Adrenal gland (tissue), 12 donors: ENCODE data around the gene TLCD1. TPM values are rescaled to one million over a fixed set of nuclear protein-coding genes. Genes with fewer than 3 reads are reported as not detected.

Experiments used
- DNase-seq, 7 donors: peaks; one replicate each; pipeline ENCODE4 v3.0.0-alpha.2; 2019 to 2020
- H3K27ac ChIP-seq, 5 donors: fragments of 200-600 bp; sonication (generic) in 4 of 5; 1 replicate in 3 of 5; 2 replicates in 2 of 5; pipeline versions ENCODE4 v1.5.1 to v1.8.0; 2016 to 2020; ENCODE audit warnings: mild to moderate bottlenecking in 1 of 5
- H3K27me3 ChIP-seq: fragments of 200-600 bp; 2 replicates; pipeline ENCODE4 v1.8.0; 2021
- H3K36me3 ChIP-seq, 2 donors: fragments of 200-600 bp; replicated peaks in 1 of 2; 1 replicate in 1 of 2; 2 replicates in 1 of 2; pipeline versions ENCODE4 v1.5.1 to v1.8.0; 2018 to 2022
- H3K4me1 ChIP-seq, 2 donors: fragments of 200-600 bp; replicated peaks in 1 of 2; 1 replicate in 1 of 2; 2 replicates in 1 of 2; pipeline versions ENCODE4 v1.5.1 to v1.8.0; 2018 to 2021
- H3K4me3 ChIP-seq, 4 donors: fragments of 200-600 bp; sonication (generic) in 3 of 4; one replicate each; pipeline ENCODE4 v1.5.1; 2016 to 2018
- H3K9me3 ChIP-seq, 3 donors: fragments of 200-600 bp; sonication (generic) in 1 of 3; replicated peaks in 1 of 3; 1 replicate in 2 of 3; 2 replicates in 1 of 3; pipeline versions ENCODE4 v1.5.1 to v1.8.0; 2016 to 2021
- POLR2A ChIP-seq, 2 donors: fragments of 450-650 bp; IDR thresholded peaks; one replicate each; pipeline ENCODE4 v1.6.1; 2017; ENCODE audit warnings: antibody characterized with exemption in 2 of 2, mild to moderate bottlenecking in 2 of 2, moderate library complexity in 1 of 2
- WGBS, 4 donors: extraction: QIAGEN DNeasy Blood & Tissue Kit in 2 of 4; methylation state at CpG; one replicate each; pipeline versions ENCODE4 v1.1.5 to v1.1.7; 2013 to 2017; 5-methylcytosine and 5-hydroxymethylcytosine counted together
- intact Hi-C, 2 donors: fragments of 100-400 bp; cut with DNase I; formaldehyde crosslinking; loops; one replicate each; pipeline versions ENCODE4 v1.14.1 to v1.15.0; 2022 to 2023
- polyA plus RNA-seq, 3 donors: library from polyadenylated mRNA; stranded (reverse); fragments of 200-250 nt in 2 of 3; fragments of 350-450 nt in 1 of 3; fragmentation: Illumina TruSeq in 1 of 3; extraction: RNeasy Lipid Tissue Mini Kit (QIAGEN cat#74804) in 1 of 3; gene quantifications; one replicate each; pipeline ENCODE4 v1.2.3, GENCODE V29; 2013 to 2014
- total RNA-seq, 9 donors: library from RNA; depleted of rRNA in 4 of 9; stranded (reverse); fragments of >200 nt in 4 of 9; fragments of 120-200 nt in 1 of 9; fragmentation: NEBNext Ultra II Directional in 1 of 9; extraction: Animal tissue kit (Norgen Biotek cat#: 25700) in 1 of 9; gene quantifications; one replicate each; pipeline versions ENCODE4 v1.1.0 to v1.2.4, GENCODE V29; 2013 to 2023
- TF ChIP-seq, protein P1 (sequence below), 6 experiments: fragments of 450-650 bp in 4 of 6; fragments of 200-600 bp in 2 of 6; sonication (generic) in 1 of 6; IDR thresholded peaks; 1 replicate in 5 of 6; 2 replicates in 1 of 6; pipeline versions ENCODE4 v1.5.1 to v1.8.0; 2016 to 2021; ENCODE audit warnings: antibody characterized with exemption in 6 of 6, mild to moderate bottlenecking in 2 of 6, moderate library complexity in 1 of 6
- donor health status: healthy with polysubstance abuse.
- donor health status: Bipolar disorder and iron deficiency.
- donor health status: DM: yes; HTN: yes; CAD: no.
- donor health status: DM: no; HTN: no; CAD: no.
- donor health status: DM: no; HTN: no; CAD: no.
- donor health status: DM: yes; HTN: yes; CAD: no.

The TLCD1 gene
- total and polyA plus RNA-seq, 12 donors, result 0.52 to 18.8 (median 5.9) TPM

DNA sequence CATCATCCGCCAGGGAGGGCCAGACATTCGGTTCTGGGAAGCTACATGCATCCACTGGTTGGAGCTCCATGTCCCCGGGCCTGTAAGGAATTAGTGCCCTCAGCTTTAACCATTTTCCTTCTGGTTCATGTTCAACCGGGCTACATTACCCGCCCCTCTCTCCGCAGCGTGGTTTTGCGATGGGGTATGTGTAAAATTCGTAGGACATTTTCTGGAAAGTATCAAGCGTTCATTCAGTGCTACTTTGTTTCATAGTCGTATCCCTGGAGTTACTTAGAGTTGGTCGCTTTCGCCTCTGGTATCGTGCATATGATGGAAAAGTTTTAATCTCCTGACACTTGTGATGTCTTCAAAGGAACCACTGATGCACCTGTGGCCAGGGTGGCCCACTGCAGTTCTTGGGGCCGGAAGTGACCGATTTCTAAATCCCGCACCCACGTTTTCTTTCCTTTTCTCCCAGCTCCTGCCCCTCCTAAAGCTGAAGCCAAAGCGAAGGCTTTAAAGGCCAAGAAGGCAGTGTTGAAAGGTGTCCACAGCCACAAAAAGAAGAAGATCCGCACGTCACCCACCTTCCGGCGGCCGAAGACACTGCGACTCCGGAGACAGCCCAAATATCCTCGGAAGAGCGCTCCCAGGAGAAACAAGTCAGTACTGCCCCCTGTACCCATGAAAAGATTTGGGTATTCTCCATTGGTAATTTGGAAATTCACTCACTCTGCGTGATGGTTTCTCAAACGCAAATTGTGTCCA lies 5.6 kb downstream of the TLCD1 start:
- TF ChIP-seq POLR2A (IDR thresholded peaks at IDR 0.05), result peak in 1 of 2 donors; percentile 6
- TF ChIP-seq, protein P1, sequence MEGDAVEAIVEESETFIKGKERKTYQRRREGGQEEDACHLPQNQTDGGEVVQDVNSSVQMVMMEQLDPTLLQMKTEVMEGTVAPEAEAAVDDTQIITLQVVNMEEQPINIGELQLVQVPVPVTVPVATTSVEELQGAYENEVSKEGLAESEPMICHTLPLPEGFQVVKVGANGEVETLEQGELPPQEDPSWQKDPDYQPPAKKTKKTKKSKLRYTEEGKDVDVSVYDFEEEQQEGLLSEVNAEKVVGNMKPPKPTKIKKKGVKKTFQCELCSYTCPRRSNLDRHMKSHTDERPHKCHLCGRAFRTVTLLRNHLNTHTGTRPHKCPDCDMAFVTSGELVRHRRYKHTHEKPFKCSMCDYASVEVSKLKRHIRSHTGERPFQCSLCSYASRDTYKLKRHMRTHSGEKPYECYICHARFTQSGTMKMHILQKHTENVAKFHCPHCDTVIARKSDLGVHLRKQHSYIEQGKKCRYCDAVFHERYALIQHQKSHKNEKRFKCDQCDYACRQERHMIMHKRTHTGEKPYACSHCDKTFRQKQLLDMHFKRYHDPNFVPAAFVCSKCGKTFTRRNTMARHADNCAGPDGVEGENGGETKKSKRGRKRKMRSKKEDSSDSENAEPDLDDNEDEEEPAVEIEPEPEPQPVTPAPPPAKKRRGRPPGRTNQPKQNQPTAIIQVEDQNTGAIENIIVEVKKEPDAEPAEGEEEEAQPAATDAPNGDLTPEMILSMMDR (IDR thresholded peaks at IDR 0.05), result peak in 2 of 6 experiments; percentile 18 to 25
- H3K27ac ChIP-seq, result peak overlapping the region in 4 of 5 donors; percentile 78 to 95 (median 90)
- no peaks in the 10 kb centered on the region for H3K27me3 ChIP-seq
- H3K4me3 ChIP-seq, result peak overlapping the region; percentile 53 to 91 (median 76)
- WGBS, 4 donors, result 2 to 3% (median 3%) methylated on average over 18 to 29 of the region's 30 CpGs
- H3K4me1 ChIP-seq, result peaks cover 39 to 56% of the 10 kb centered on the region in 2 donors
- intact Hi-C loops, result no loop called here
- DNase-seq, result no peak
- H3K36me3 ChIP-seq, result peaks cover 0 to 40% of the 10 kb centered on the region in 2 donors
- H3K9me3 ChIP-seq, result no peaks in the 10 kb centered on the region

DNA sequence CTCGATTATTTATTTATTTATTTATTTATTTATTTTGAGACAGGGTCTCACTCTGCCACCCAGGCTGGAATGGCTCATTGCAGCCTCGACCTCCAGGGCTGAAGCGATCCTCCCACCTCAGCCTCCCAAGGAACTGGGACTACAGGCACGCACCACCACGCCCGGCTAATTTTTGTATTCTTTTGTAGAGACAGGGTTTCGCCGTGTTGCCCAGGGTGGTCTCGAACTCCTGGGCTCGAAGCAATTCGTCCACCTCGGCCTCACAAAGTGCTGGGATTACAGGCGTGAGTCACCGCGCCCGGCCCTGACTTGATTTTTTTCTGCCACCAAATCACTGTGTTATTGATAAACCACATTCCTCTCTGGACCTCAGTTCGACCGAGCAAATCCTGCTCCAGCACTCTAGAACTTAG lies 7.0 kb downstream of the TLCD1 start:
- Histone ChIP-seq H3K36me3 (peaks cover 0 to 47% of the 10 kb centered on the region in 2 donors), H3K4me3 (peak overlapping the region in 2 of 4 donors; percentile 82 to 91), H3K4me1 (peaks cover 37 to 51% of the 10 kb centered on the region in 2 donors), H3K9me3 (no peaks in the 10 kb centered on the region), H3K27ac (peak overlapping the region; percentile 78 to 95 (median 92)), H3K27me3 (no peaks in the 10 kb centered on the region)
- intact Hi-C loops, result no loop called here
- 23 to 32% (median 31%) methylated on average over 15 to 18 of the region's 18 CpGs for WGBS, 4 donors
- no peak for DNase-seq
- TF ChIP-seq, protein P1 (IDR thresholded peaks at IDR 0.05), result no peak

DNA sequence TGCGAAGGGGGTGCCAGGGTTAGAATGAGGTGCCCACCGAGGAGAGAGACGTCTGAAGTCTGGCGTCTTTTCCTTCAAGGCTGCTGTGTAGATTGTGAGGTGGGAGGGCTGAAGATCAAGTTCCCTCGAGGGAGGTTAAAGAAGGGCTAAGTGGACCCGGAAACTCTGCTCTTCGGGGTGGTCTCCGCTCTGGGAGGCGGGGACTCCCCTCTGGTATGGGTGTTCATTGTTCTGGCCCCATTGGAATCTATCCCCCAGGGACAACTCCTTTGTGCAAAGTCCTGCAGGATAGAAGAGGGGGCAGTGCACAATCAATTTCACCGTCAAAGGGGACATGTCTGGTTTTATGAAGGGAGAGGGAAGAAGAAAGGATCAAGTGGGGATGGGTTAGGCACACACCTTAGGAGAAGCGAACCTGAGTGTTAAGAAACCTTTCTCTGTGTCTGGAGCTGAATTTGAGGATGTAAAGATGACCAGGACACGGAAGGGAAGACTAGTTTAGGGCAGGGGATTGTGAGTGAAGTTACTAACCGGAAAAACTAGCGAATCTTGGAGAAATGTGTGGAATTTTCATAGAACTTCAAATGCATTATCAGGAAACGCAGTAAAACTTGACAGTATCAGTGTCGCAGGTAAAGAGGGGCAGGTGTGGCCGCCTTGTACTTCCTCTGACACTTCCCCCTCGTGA lies 7.6 kb downstream of the TLCD1 start:
- intact Hi-C loops, result no loop called here
- H3K9me3 ChIP-seq, result no peaks in the 10 kb centered on the region
- WGBS, 4 donors, result 36 to 43% (median 38%) methylated on average over 18 of the region's 18 CpGs
- H3K4me1 ChIP-seq, result peaks cover 37 to 51% of the 10 kb centered on the region in 2 donors
- TF ChIP-seq, protein P1 (IDR thresholded peaks at IDR 0.05), result no peak
- TF ChIP-seq POLR2A (IDR thresholded peaks at IDR 0.05), result no peak
- peak overlapping the region in 2 of 4 donors; percentile 58 to 91 for H3K4me3 ChIP-seq
- H3K27ac ChIP-seq, result peak overlapping the region; percentile 78 to 95 (median 92)
- peaks cover 0 to 47% of the 10 kb centered on the region in 2 donors for H3K36me3 ChIP-seq
- DNase-seq, result no peak
- H3K27me3 ChIP-seq, result no peaks in the 10 kb centered on the region

DNA sequence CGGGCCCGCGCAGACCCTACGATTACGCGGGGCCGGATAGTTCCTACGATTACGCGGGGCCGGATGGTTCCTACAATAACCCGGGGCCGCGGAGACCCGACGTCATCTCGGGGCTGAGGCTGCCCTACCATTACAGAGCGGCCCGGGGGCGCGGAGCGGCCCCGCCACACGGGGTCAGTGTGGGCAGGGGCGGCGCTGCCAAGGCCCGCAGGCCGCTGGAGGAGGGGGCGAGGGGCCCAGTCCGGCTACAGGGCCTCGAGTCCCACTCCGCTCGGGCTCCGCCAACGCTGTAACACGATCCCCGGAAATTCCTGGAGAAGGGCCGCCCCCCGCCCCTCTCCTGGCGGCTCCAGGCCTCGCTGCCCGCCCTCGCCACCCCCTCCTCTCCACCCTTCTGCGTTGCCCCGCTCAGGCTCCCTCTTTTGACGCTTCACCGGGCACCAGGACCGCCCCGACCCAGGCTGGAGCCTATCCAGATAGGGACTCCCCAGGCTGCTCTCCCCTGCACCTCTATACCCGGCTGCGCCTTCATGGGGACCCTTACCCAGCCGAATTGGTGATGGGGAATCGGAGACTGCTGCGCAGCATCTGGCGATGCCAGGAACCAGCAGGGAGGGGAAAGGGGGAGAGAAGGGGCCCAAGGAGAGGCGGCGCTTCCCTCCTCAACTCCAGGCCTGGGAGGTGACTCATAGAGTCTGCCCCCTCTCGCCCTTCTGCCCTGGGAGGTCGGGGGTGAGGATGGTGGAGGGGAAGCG lies 8.3 kb downstream of the TLCD1 start, which contains the start of gene RAB34:
RAB34 (minus strand) TSS at position 291 of the 755 bp plus-strand sequence. CDS start 602 bp downstream, outside the sequence.
- Histone ChIP-seq H3K9me3 (no peaks in the 10 kb centered on the region), H3K27me3 (no peaks in the 10 kb centered on the region), H3K27ac (peak within 1 kb of the TSS; percentile 78 to 95 (median 92)), H3K4me1 (peaks cover 37 to 47% of the 10 kb centered on the region in 2 donors), H3K36me3 (peaks cover 0 to 41% of the 10 kb centered on the region in 2 donors), H3K4me3 (peak within 1 kb of the TSS; percentile 5 to 91 (median 44))
- peak; percentile 71 to 86 (median 83) for DNase-seq
- intact Hi-C loops, result no loop called here
- TF ChIP-seq, protein P1 (IDR thresholded peaks at IDR 0.05), result peak in 1 of 6 experiments; percentile 16
- TF ChIP-seq POLR2A (IDR thresholded peaks at IDR 0.05), result peak in 1 of 2 donors; percentile 58
- WGBS, 4 donors, result 2 to 14% (median 3%) methylated on average over 4 to 60 of the region's 60 CpGs
